Fibroblast of lung (primary cell): ENCODE measurements around the gene METTL1.

Experiments
- EZH2 ChIP-seq: IDR thresholded peaks from 2 replicates; pipeline ENCODE4 v1.5.1; 2012; ENCODE audit warnings: low read length, control low read depth, mild to moderate bottlenecking; ENCODE audit errors: missing control alignments
- TF ChIP-seq, protein P1 (sequence below), 2 donors: IDR thresholded peaks in 1 of 2; conservative IDR thresholded peaks in 1 of 2; 1 replicate in 1 of 2; 2 replicates in 1 of 2; pipeline ENCODE4 v1.5.1; 2011 to 2012; ENCODE audit warnings: low read length in 2 of 2, control low read depth in 1 of 2, inconsistent platforms in 1 of 2, low read depth in 1 of 2, mild to moderate bottlenecking in 1 of 2

DNA sequence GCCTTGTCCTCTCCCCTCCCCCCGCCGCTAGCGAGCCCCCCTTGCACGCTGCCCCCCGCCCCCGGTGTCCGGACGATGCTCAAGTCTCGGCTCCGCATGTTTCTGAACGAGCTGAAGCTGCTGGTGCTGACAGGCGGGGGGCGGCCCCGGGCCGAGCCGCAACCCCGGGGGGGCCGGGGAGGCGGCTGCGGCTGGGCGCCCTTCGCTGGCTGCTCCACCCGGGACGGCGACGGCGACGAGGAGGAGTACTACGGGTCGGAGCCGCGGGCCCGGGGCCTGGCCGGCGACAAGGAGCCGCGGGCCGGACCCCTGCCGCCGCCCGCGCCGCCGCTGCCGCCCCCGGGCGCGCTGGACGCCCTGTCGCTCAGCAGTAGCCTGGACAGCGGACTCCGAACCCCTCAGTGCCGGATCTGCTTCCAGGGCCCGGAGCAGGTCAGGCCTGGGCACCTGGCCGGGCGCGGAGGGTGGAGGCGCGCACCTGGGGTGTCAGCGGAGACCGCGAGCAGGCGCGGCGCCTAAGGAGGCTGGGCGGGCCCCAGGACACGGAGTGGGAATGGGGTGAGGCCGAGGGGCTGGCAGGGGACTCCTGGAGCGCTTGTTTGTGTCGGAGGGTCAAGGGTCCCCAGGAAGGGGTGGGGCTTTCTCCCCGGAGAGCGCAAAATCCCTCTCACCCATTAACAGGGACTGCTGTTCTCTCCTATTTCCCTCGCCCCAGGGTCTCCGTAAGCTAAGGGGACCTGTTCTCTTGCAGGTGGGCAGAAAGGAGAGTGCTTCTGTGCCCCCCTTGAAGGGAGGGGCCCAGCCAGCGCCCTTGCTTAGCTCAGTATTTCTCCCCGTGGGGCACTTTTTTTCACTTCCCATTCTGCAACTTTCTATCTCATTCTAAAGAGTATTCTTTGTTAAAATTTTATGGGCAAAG is 16.2 kb downstream of the METTL1 start:
- TF ChIP-seq, protein P1, sequence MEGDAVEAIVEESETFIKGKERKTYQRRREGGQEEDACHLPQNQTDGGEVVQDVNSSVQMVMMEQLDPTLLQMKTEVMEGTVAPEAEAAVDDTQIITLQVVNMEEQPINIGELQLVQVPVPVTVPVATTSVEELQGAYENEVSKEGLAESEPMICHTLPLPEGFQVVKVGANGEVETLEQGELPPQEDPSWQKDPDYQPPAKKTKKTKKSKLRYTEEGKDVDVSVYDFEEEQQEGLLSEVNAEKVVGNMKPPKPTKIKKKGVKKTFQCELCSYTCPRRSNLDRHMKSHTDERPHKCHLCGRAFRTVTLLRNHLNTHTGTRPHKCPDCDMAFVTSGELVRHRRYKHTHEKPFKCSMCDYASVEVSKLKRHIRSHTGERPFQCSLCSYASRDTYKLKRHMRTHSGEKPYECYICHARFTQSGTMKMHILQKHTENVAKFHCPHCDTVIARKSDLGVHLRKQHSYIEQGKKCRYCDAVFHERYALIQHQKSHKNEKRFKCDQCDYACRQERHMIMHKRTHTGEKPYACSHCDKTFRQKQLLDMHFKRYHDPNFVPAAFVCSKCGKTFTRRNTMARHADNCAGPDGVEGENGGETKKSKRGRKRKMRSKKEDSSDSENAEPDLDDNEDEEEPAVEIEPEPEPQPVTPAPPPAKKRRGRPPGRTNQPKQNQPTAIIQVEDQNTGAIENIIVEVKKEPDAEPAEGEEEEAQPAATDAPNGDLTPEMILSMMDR (conservative IDR thresholded peaks at IDR 0.05 in 1 of 2, IDR thresholded peaks at IDR 0.05 in 1 of 2; ENCODE audit: low read depth in 1 of 2, low read length in 2 of 2): no peak
- peak; percentile 85 for TF ChIP-seq EZH2
